ENCODE measurements around the gene CAAP1. TPM values are rescaled to one million over a fixed set of nuclear protein-coding genes. Genes with fewer than 3 reads are reported as not detected.
A peak's percentile ranks its signal among the peaks of the same experiment; 100 is the strongest.

The CAAP1 gene
- total and polyA plus RNA-seq, 10 of the 15 experiments (the other 5 are each of a cell fraction or from before 2014, with no cell fraction given) = 11.0 to 27.5 (median 20.5) TPM

GRCh38 chr9:26802921-26803320 lies 89.7 kb downstream of the CAAP1 start (continued):
- TF ChIP-seq CUX1 (IDR thresholded peaks at IDR 0.05; ENCODE audit: insufficient replicate concordance, low read depth, low read length) = no peak
- TF ChIP-seq E4F1 (IDR thresholded peaks at IDR 0.05; ENCODE audit: borderline replicate concordance, partially characterized antibody) = no peak
- TF ChIP-seq CBFB (IDR thresholded peaks at IDR 0.05; ENCODE audit: low read depth) = no peak
- no peak for TF ChIP-seq ZNF207 (IDR thresholded peaks at IDR 0.05; ENCODE audit: borderline replicate concordance)
- TF ChIP-seq MAX (IDR thresholded peaks at IDR 0.05; ENCODE audit: low read depth, low read length) = no peak
- no peak for TF ChIP-seq SUPT20H (IDR thresholded peaks at IDR 0.05; ENCODE audit: borderline replicate concordance, control insufficient read depth, low read depth, low read length)
- peak; percentile 79 for TF ChIP-seq RUNX3 (IDR thresholded peaks at IDR 0.05; ENCODE audit: low read length)
- TF ChIP-seq HDAC6 (IDR thresholded peaks at IDR 0.05; ENCODE audit: unreplicated experiment) = no peak
- no peak for TF ChIP-seq NR2C2 (IDR thresholded peaks at IDR 0.05; ENCODE audit: borderline replicate concordance, control insufficient read depth, insufficient read length, low read depth)
